Endodermal cell (in vitro differentiated cells): ENCODE data around the gene ZNF415. TPM values are rescaled to one million over a fixed set of nuclear protein-coding genes. Genes with fewer than 3 reads are reported as not detected.
"Not testable (repeated sequence)": the region's sequence is repeated elsewhere in the genome, so short reads cannot be mapped to it uniquely, and the experiment has no call there.

ENCODE experiments used
- DNase-seq: peaks from one replicate; pipeline ENCODE4 v3.0.0-alpha.2; 2017
- H3K27ac ChIP-seq: 2 replicates; pipeline ENCODE4 v1.5.1; 2013; ENCODE audit warnings: mild to moderate bottlenecking, low read depth, low read length, moderate library complexity
- H3K27me3 ChIP-seq: 2 replicates; pipeline ENCODE4 v1.6.1; 2013; ENCODE audit warnings: mild to moderate bottlenecking, low read length, moderate library complexity; ENCODE audit not compliant: insufficient read depth, control insufficient read depth, poor library complexity, severe bottlenecking
- H3K36me3 ChIP-seq: 2 replicates; pipeline ENCODE4 v1.7.0; 2013; ENCODE audit warnings: mild to moderate bottlenecking, low read length, moderate library complexity; ENCODE audit not compliant: control insufficient read depth, insufficient read depth
- H3K4me1 ChIP-seq: one replicate; pipeline ENCODE4 v1.7.0; 2013; ENCODE audit warnings: low read length; ENCODE audit not compliant: control insufficient read depth, insufficient read depth
- H3K4me3 ChIP-seq: 2 replicates; pipeline ENCODE4 v1.5.1; 2013; ENCODE audit warnings: mild to moderate bottlenecking, low read length, moderate library complexity
- H3K9ac ChIP-seq: 2 replicates; pipeline ENCODE4 v1.6.1; 2013; ENCODE audit warnings: mild to moderate bottlenecking, low read length, moderate library complexity; ENCODE audit not compliant: poor library complexity, severe bottlenecking; ENCODE audit errors: extremely low read depth
- H3K9me3 ChIP-seq: 2 replicates; pipeline ENCODE4 v1.6.1; 2013; ENCODE audit warnings: mild to moderate bottlenecking, low read length, moderate library complexity; ENCODE audit not compliant: control insufficient read depth
- H3K27ac Mint-ChIP-seq: 2 replicates; pipeline ENCODE4 v1.8.0; 2020; ENCODE audit warnings: mixed read lengths
- H3K27me3 Mint-ChIP-seq: 2 replicates; pipeline ENCODE4 v1.8.0; 2021; ENCODE audit warnings: mild to moderate bottlenecking, mixed read lengths; ENCODE audit not compliant: insufficient read depth
- H3K36me3 Mint-ChIP-seq: 2 replicates; pipeline ENCODE4 v1.8.0; 2020; ENCODE audit warnings: low read depth, mixed read lengths
- H3K4me1 Mint-ChIP-seq: 2 replicates; pipeline ENCODE4 v1.8.0; 2020; ENCODE audit warnings: mixed read lengths
- H3K4me3 Mint-ChIP-seq: 2 replicates; pipeline ENCODE4 v1.8.0; 2020; ENCODE audit warnings: mild to moderate bottlenecking, moderate library complexity, mixed read lengths
- H3K9me3 Mint-ChIP-seq: 2 replicates; pipeline ENCODE4 v1.8.0; 2020; ENCODE audit warnings: mild to moderate bottlenecking, mixed read lengths
- WGBS, 2 experiments: methylation state at CpG; one replicate each; pipeline versions ENCODE4 v1.1.5 to v1.1.7; 2013; ENCODE audit warnings: missing lambda C conversion rate in 2 of 2, mixed read lengths in 1 of 2; ENCODE audit not compliant: insufficient coverage in 1 of 2, insufficient read length in 1 of 2; 5-methylcytosine and 5-hydroxymethylcytosine counted together
- total RNA-seq, 2 donors: library from RNA; stranded (reverse); fragmentation: NEBNext Ultra II Directional in 1 of 2; extraction: Animal tissue kit (Norgen Biotek cat#: 25700) in 1 of 2; gene quantifications; 2 replicates in 1 of 2; 3 replicates in 1 of 2; pipeline ENCODE4 v1.2.1, GENCODE V29; 2021
- TF ChIP-seq, protein P1 (sequence below): fragments of 200-600 bp; sonication (generic); conservative IDR thresholded peaks from 2 replicates; pipeline ENCODE4 v1.5.0; 2021; ENCODE audit warnings: antibody characterized with exemption, mild to moderate bottlenecking

The ZNF415 gene
- total RNA-seq, 2 donors from 2014 or later = 12.6 to 19.4 TPM

DNA sequence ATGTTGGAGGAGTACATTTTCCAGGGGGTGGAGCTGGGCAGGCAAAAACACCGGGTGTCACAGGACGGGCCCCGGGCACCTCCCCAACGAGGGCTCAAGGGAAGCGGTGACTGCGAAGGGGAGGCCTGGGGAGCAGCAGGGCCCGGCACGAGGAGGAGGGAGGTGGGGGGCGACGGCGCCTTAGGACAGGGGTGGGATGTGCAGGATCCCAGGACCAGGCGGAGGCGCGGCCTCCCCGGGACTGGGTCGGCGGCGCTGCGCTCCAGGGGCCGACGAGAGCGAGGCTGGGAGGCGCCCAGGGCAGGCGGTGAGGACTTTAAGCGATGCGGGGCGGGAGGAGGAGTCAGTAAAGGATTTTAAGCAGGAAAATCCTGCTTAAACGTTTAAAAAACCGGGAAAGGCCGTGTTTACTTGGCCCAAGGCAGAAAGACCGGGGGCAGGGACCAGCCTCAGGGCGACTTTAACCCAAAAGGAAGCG lies 29.9 kb downstream of the ZNF415 start:
- WGBS, 2 experiments = 0 to 1% methylated on average over 13 to 33 of the region's 33 CpGs
- peak overlapping the region; percentile 45 for H3K27ac ChIP-seq
- peaks cover 9% of the 10 kb centered on the region for H3K36me3 ChIP-seq
- no peaks in the 10 kb centered on the region for H3K4me1 ChIP-seq
- H3K27ac Mint-ChIP-seq = peak overlapping the region; percentile 85
- peaks cover 13% of the 10 kb centered on the region for H3K4me1 Mint-ChIP-seq
- no peaks in the 10 kb centered on the region for H3K27me3 ChIP-seq
- no peaks in the 10 kb centered on the region for H3K9me3 Mint-ChIP-seq
- H3K9ac ChIP-seq = peak overlapping the region; percentile 88
- H3K27me3 Mint-ChIP-seq = peaks cover 6% of the 10 kb centered on the region
- TF ChIP-seq, protein P1, sequence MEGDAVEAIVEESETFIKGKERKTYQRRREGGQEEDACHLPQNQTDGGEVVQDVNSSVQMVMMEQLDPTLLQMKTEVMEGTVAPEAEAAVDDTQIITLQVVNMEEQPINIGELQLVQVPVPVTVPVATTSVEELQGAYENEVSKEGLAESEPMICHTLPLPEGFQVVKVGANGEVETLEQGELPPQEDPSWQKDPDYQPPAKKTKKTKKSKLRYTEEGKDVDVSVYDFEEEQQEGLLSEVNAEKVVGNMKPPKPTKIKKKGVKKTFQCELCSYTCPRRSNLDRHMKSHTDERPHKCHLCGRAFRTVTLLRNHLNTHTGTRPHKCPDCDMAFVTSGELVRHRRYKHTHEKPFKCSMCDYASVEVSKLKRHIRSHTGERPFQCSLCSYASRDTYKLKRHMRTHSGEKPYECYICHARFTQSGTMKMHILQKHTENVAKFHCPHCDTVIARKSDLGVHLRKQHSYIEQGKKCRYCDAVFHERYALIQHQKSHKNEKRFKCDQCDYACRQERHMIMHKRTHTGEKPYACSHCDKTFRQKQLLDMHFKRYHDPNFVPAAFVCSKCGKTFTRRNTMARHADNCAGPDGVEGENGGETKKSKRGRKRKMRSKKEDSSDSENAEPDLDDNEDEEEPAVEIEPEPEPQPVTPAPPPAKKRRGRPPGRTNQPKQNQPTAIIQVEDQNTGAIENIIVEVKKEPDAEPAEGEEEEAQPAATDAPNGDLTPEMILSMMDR = no peak
- H3K9me3 ChIP-seq = no peaks in the 10 kb centered on the region
- peak; percentile 67 for DNase-seq
- H3K4me3 Mint-ChIP-seq = peak overlapping the region; percentile 90
- H3K36me3 Mint-ChIP-seq = peaks cover 23% of the 10 kb centered on the region
- peak overlapping the region; percentile 96 for H3K4me3 ChIP-seq

- H3K9me3 Mint-ChIP-seq = no peaks in the 10 kb centered on the region
- H3K4me3 ChIP-seq = peak overlapping the region; percentile 96
- H3K9me3 ChIP-seq = no peaks in the 10 kb centered on the region
- H3K36me3 ChIP-seq = peaks cover 8% of the 10 kb centered on the region
- peak overlapping the region; percentile 45 for H3K27ac ChIP-seq
- peak; percentile 55 for DNase-seq
- H3K4me3 Mint-ChIP-seq = peak overlapping the region; percentile 90
- H3K36me3 Mint-ChIP-seq = peaks cover 24% of the 10 kb centered on the region
- H3K9ac ChIP-seq = peak overlapping the region; percentile 88
- H3K27ac Mint-ChIP-seq = peak overlapping the region; percentile 85
- peaks cover 18% of the 10 kb centered on the region for H3K4me1 Mint-ChIP-seq
- 42 to 49% methylated on average over 9 to 10 of the region's 10 CpGs for WGBS, 2 experiments
- H3K27me3 Mint-ChIP-seq = peaks cover 6% of the 10 kb centered on the region
- H3K4me1 ChIP-seq = peaks cover 2% of the 10 kb centered on the region
- TF ChIP-seq, protein P1 = no peak
- no peaks in the 10 kb centered on the region for H3K27me3 ChIP-seq
Measured at GRCh38 chr19:53102206-53102755, 30.4 kb downstream of the ZNF415 start.

- no peak for DNase-seq
- Mint-ChIP-seq H3K36me3 (peaks cover 26% of the 10 kb centered on the region), H3K9me3 (no peaks in the 10 kb centered on the region), H3K4me3 (peak overlapping the region; percentile 90), H3K27me3 (peaks cover 6% of the 10 kb centered on the region), H3K27ac (no peak overlapping the region), H3K4me1 (peaks cover 21% of the 10 kb centered on the region)
- no peaks in the 10 kb centered on the region for H3K27me3 ChIP-seq
- H3K4me1 ChIP-seq = peaks cover 2% of the 10 kb centered on the region
- H3K27ac ChIP-seq = no peak overlapping the region
- H3K36me3 ChIP-seq = peaks cover 8% of the 10 kb centered on the region
- TF ChIP-seq, protein P1 = no peak
- no peak overlapping the region for H3K9ac ChIP-seq
- peak overlapping the region; percentile 96 for H3K4me3 ChIP-seq
- H3K9me3 ChIP-seq = no peaks in the 10 kb centered on the region
- 38% methylated on average over 1 of the region's 1 CpG; no CpG with 5 or more reads in 1 of the 2 experiments for WGBS, 2 experiments
Measured at GRCh38 chr19:53101518-53101917, 31.2 kb downstream of the ZNF415 start.

GRCh38 chr19:53098570-53098969 lies 34.1 kb downstream of the ZNF415 start:
- DNase-seq, H3K27me3 Mint-ChIP-seq, H3K9me3 ChIP-seq, H3K27ac Mint-ChIP-seq, H3K27ac ChIP-seq, H3K4me3 ChIP-seq, H3K9me3 Mint-ChIP-seq, H3K27me3 ChIP-seq, H3K4me1 ChIP-seq, H3K9ac ChIP-seq, H3K4me3 Mint-ChIP-seq: not testable (repeated sequence)
- peaks cover 35% of the 10 kb centered on the region for H3K36me3 Mint-ChIP-seq
- H3K4me1 Mint-ChIP-seq = peaks cover 26% of the 10 kb centered on the region
- peaks cover 26% of the 10 kb centered on the region for H3K36me3 ChIP-seq
- WGBS, 2 experiments = 80 to 89% methylated on average over 3 to 13 of the region's 14 CpGs

DNA sequence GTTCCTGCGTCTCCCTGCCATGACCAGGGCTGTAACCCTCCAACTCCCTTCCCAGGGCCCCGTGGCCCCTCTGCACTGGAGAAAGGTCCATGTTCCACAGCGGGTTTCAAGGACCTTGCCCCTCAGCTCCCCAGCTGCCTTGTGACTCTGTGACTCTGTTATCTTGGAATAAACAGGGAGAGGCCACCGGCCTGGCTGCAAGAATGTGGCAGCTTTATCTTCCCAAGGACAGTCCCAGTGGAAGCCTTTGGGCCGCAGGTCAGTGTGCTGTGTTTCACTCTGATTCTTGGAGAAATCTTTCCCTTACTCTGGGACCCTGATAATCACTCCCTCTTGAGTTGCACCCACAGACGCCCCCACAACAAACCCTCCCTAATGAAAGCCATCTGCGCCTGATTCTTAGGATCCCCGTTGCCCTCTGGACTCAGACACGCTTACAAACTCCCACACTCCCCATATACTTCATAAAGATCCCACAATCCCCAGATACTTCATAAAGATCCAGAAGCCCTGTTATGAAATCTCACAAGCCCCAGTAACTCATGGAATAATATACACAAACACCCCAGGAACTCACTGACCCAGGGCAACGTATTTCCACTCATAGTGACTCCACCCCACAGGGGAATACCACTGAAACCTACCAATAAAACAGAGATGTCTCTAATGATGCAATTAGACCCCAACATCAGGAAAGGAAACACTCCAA lies 35.6 kb downstream of the ZNF415 start:
- not testable (repeated sequence) for H3K9me3 Mint-ChIP-seq, H3K9me3 ChIP-seq, H3K27me3 Mint-ChIP-seq, H3K27ac ChIP-seq, H3K4me3 ChIP-seq, DNase-seq, H3K4me1 ChIP-seq, H3K27me3 ChIP-seq, H3K9ac ChIP-seq
- Mint-ChIP-seq H3K36me3 (peaks cover 47% of the 10 kb centered on the region), H3K4me1 (peaks cover 21% of the 10 kb centered on the region), H3K4me3 (peak overlapping the region; percentile 29), H3K27ac (peak overlapping the region; percentile 89)
- 92% methylated on average over 4 of the region's 10 CpGs; no CpG with 5 or more reads in 1 of the 2 experiments for WGBS, 2 experiments
- peaks cover 35% of the 10 kb centered on the region for H3K36me3 ChIP-seq
